OCI-LY1 (cell line): ENCODE data around the gene MEG3.

Experiments used
- CTCF ChIP-seq: fragments of 200-600 bp; sonication (generic), shearing (Covaris generic); IDR thresholded peaks from 2 replicates; pipeline ENCODE4 v1.5.1; 2017; ENCODE audit warnings: mild to moderate bottlenecking, antibody characterized with exemption, low read length, moderate library complexity, mixed read lengths
- EZH2 ChIP-seq: fragments of 200-600 bp; sonication (generic), shearing (Covaris generic); IDR thresholded peaks from 2 replicates; pipeline ENCODE4 v1.8.0; 2017; ENCODE audit warnings: borderline replicate concordance, mixed run types, mild to moderate bottlenecking, antibody characterized with exemption, low read length, moderate library complexity, mixed read lengths

GRCh38 chr14:100791348-100791735 is 34.6 kb upstream of the MEG3 start:
- TF ChIP-seq CTCF, result no peak
- no peak for TF ChIP-seq EZH2
